ENCODE measurements around the gene HERPUD1. TPM values are rescaled to one million over a fixed set of nuclear protein-coding genes. Genes with fewer than 3 reads are reported as not detected.

HERPUD1 gene
- polyA plus RNA-seq, 1 donor: 103 TPM

DNA sequence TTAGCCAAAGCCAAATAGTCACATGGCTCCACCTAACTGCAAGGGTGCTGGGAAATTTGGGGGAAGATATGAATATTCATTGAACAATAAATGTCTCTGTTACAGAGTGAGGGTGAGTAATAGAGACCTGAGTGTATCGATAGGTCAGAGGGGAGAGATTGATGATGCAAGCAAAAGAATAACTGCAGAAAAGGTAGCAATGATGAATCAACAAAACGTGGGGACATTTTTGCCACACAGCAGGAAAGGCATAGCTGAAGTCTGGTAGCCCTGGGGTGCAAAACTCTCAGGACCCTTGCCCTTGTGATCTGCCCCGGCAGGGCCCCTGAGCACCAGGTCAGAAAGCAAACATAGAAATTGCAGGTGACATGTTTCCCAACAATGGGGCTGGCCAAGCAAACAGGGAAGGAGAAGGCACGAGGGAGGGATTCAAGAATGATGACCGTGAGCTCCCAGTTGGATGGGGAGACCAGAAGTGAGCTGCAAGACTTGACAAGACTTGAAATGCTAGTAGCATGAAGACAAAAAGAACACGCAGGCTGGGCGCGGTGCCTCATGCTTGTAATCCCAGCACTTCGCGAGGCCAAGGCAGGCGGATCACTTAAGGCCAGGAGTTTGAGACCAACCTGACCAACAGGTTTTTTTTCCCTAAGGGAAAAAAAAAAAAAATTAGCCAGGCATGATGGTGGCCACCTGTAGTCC lies 12.7 kb upstream of the HERPUD1 start:
- Histone ChIP-seq H3K27ac (ENCODE audit: low read length) (no peak overlapping the region), H3K9me3 (ENCODE audit: control insufficient read depth, low read depth, low read length) (no peaks in the 10 kb centered on the region), H3K4me3 (ENCODE audit: low read length) (no peak overlapping the region), H3K4me1 (ENCODE audit: control insufficient read depth, insufficient read depth, low read length) (no peaks in the 10 kb centered on the region), H3K36me3 (ENCODE audit: control insufficient read depth, insufficient read depth, low read length) (no peaks in the 10 kb centered on the region), H3K27me3 (ENCODE audit: control insufficient read depth, insufficient read depth, low read length) (no peaks in the 10 kb centered on the region)
- DNase-seq: peak; percentile 54 to 79
- 40% methylated on average over 3 of the region's 11 CpGs for WGBS (ENCODE audit: insufficient coverage, low lambda C conversion rate)

DNA sequence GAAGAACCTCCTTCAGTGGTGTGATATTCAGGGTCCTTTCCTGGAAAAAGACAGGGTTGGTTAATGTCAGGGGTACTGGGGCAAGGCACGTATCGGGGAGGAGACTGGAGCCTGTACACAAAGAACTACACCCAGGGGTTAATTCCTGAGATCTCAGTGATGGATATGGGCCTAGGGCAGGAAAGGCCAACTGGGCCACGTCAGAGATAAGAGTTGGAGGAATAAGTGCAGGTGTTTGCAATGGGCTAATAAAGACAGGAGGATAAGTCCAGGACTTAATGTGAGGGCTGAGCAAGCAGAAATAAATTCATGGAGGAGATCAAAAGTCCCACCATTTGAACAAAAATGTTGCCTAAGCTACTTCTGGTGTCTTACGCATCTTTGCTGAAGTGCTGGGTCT lies 10.4 kb upstream of the HERPUD1 start:
- no peaks in the 10 kb centered on the region for H3K9me3 ChIP-seq (ENCODE audit: control insufficient read depth, low read depth, low read length)
- WGBS (ENCODE audit: insufficient coverage, low lambda C conversion rate): 0% methylated on average over 1 of the region's 4 CpGs
- H3K27ac ChIP-seq (ENCODE audit: low read length): no peak overlapping the region
- H3K4me3 ChIP-seq (ENCODE audit: low read length): no peak overlapping the region
- H3K27me3 ChIP-seq (ENCODE audit: control insufficient read depth, insufficient read depth, low read length): no peaks in the 10 kb centered on the region
- no peaks in the 10 kb centered on the region for H3K36me3 ChIP-seq (ENCODE audit: control insufficient read depth, insufficient read depth, low read length)
- peak; percentile 26 to 28 for DNase-seq
- H3K4me1 ChIP-seq (ENCODE audit: control insufficient read depth, insufficient read depth, low read length): no peaks in the 10 kb centered on the region

DNA sequence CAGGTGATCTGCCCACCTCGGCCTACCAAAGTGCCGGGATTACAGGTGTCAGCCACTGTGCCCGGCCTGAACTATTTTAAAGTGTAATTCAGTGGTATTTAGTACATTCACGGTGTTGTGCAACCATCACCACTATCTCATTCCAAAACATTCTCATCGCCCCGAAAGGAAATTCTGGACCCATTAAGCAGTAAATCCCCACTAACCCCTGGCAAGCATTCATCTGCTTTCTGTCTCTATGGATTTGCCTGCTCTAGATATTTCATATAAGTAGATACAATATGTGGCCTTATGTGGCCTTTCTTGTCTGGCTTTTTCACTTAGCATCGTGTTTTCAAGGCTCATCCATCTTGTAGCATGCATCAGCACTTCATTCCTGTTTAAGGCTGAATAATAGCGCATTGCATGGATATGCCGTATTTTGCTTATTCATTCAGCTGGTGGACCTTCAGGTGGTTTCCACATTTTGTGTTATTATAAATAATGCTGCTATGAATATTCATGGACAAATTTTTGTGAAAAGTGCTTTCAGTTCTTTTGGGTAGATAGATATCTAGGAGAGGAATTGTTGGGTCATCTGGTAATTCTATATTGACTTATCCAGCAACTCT lies 8.4 kb upstream of the HERPUD1 start:
- Histone ChIP-seq H3K27me3 (ENCODE audit: control insufficient read depth, insufficient read depth, low read length) (no peaks in the 10 kb centered on the region), H3K36me3 (ENCODE audit: control insufficient read depth, insufficient read depth, low read length) (no peaks in the 10 kb centered on the region), H3K4me1 (ENCODE audit: control insufficient read depth, insufficient read depth, low read length) (no peaks in the 10 kb centered on the region), H3K4me3 (ENCODE audit: low read length) (no peak overlapping the region), H3K9me3 (ENCODE audit: control insufficient read depth, low read depth, low read length) (no peaks in the 10 kb centered on the region), H3K27ac (ENCODE audit: low read length) (no peak overlapping the region)
- WGBS (ENCODE audit: insufficient coverage, low lambda C conversion rate): 80% methylated on average over 1 of the region's 9 CpGs
- DNase-seq: no peak

DNA sequence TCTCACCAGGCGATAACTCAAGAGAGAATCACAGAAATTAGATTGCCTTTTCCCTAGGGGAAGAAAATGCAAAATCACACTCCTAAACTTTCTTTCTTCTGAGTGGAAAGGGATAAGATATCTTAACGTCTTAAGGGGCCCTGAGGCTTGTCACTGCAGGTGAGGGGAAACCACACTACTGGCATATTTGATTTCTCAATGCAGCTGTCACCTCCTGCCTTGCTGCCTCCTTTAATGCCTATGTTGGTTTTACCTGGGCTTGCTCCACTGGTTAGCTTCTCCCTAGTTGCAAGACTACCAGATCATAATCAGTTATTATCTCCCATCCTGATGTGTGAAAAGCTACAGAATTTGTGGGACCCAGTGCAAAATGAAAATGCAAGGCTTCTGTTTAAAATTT lies 4.5 kb upstream of the HERPUD1 start:
- Histone ChIP-seq H3K27me3 (ENCODE audit: control insufficient read depth, insufficient read depth, low read length) (no peaks in the 10 kb centered on the region), H3K27ac (ENCODE audit: low read length) (no peak overlapping the region), H3K9me3 (ENCODE audit: control insufficient read depth, low read depth, low read length) (no peaks in the 10 kb centered on the region), H3K4me3 (ENCODE audit: low read length) (no peak overlapping the region), H3K4me1 (ENCODE audit: control insufficient read depth, insufficient read depth, low read length) (peaks cover 11% of the 10 kb centered on the region), H3K36me3 (ENCODE audit: control insufficient read depth, insufficient read depth, low read length) (no peaks in the 10 kb centered on the region)
- WGBS (ENCODE audit: insufficient coverage, low lambda C conversion rate): no CpG with 5 or more reads among the region's 2 CpGs
- no peak for DNase-seq

DNA sequence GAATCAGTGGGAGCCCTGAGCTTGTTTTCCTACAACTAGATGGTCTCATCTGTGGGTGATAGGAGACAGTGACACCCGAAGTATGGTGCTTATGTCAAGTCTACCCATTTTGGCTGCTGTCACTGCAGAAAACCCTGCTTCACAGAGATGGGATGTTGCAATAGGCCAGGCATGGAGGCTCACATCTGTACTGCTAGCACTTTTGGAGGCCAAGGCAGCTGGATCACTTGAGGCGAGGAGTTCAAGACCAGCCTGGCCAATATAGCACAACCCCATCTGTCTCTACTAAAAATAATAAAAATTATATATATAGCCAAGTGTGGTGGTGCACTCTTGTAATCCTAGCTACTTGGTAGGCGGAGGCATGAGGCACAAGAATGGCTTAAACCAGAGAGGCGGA lies 2.3 kb upstream of the HERPUD1 start:
- Histone ChIP-seq H3K4me1 (ENCODE audit: control insufficient read depth, insufficient read depth, low read length) (peaks cover 14% of the 10 kb centered on the region), H3K9me3 (ENCODE audit: control insufficient read depth, low read depth, low read length) (no peaks in the 10 kb centered on the region), H3K27ac (ENCODE audit: low read length) (no peak overlapping the region), H3K27me3 (ENCODE audit: control insufficient read depth, insufficient read depth, low read length) (no peaks in the 10 kb centered on the region), H3K4me3 (ENCODE audit: low read length) (no peak overlapping the region), H3K36me3 (ENCODE audit: control insufficient read depth, insufficient read depth, low read length) (no peaks in the 10 kb centered on the region)
- no CpG with 5 or more reads among the region's 4 CpGs for WGBS (ENCODE audit: insufficient coverage, low lambda C conversion rate)
- DNase-seq: no peak

DNA sequence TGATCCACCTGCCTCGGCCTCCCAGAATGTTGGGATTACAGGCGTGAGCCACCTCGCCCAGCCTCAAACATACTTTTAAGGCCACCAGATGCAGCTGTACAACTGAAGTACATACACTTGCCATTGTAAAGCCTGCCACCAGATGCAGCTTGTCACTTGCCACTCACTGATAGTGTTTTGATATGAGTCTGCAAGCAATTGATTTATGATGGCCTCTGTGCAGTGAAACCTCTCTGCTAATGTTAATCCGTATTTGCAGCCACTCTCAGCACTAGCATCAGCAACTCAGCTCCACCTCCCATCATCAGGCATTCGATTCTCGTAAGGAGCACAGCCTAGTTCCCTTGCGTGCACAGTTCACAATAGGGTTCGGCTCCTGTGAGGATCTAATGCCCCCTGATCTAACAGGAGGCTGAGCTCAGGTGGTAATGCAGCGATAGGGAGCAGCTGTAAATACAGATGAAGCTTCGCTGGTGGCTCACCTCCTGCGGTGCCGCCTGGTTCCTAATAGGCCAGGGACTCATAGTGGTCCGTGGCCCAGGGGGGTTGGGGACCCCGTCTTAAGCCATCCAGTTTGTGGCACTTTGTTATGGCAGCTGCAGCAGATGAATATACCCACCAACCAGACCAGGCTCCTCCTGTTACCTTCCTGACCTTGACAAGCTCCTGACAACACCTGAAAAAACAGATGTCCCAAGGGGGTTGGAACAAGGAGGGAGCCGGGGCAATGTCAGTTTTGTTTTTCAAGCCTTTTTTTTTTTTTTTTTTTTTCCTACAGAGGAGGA lies 1.3 kb upstream of the HERPUD1 start:
- Histone ChIP-seq H3K4me3 (ENCODE audit: low read length) (no peak overlapping the region), H3K27ac (ENCODE audit: low read length) (peak overlapping the region; percentile 95)
- peak; percentile 24 to 57 for DNase-seq

DNA sequence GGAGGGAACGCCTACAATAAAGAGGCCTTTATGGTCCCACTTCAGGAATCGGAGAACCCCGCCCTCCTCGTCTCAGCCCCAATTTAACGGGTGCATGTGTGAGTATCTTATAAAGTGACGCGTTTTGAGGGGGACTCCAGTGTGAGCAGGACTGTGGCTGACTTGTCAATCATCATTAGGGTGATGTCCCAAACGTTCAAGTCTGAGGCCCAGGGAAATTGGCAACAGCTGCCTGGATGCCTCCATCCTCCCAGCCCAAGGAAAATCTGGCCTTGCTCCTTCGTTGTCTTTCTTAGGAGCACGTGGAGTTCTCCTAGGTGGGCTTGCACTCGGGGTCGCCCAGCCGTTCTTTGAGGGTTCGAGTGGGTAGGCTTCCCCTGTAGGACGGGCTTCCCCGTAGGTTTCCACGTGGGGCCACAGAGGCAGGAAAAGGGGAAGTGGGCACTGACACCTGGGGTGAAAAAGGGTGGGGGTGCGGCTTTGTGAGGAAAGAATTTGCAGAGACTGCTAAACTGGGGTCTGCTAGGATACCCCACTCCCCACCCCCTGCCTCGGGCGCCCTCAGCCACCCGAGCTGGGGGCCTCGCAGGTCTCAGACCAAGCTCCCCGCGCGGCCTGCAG lies 561 bp upstream of the HERPUD1 start:
- no CpG with 5 or more reads among the region's 25 CpGs for WGBS (ENCODE audit: insufficient coverage, low lambda C conversion rate)
- peaks cover 14% of the 10 kb centered on the region for H3K4me1 ChIP-seq (ENCODE audit: control insufficient read depth, insufficient read depth, low read length)
- no peaks in the 10 kb centered on the region for H3K27me3 ChIP-seq (ENCODE audit: control insufficient read depth, insufficient read depth, low read length)
- peak overlapping the region; percentile 95 for H3K27ac ChIP-seq (ENCODE audit: low read length)
- DNase-seq: peak; percentile 54 to 84
- peaks cover 9% of the 10 kb centered on the region for H3K36me3 ChIP-seq (ENCODE audit: control insufficient read depth, insufficient read depth, low read length)
- peak overlapping the region; percentile 52 for H3K4me3 ChIP-seq (ENCODE audit: low read length)
- no peaks in the 10 kb centered on the region for H3K9me3 ChIP-seq (ENCODE audit: control insufficient read depth, low read depth, low read length)

More for the DNA sequence above, 1.3 kb upstream of the HERPUD1 start:
- Histone ChIP-seq H3K4me1 (ENCODE audit: control insufficient read depth, insufficient read depth, low read length) (peaks cover 14% of the 10 kb centered on the region), H3K36me3 (ENCODE audit: control insufficient read depth, insufficient read depth, low read length) (peaks cover 4% of the 10 kb centered on the region), H3K9me3 (ENCODE audit: control insufficient read depth, low read depth, low read length) (no peaks in the 10 kb centered on the region), H3K27me3 (ENCODE audit: control insufficient read depth, insufficient read depth, low read length) (no peaks in the 10 kb centered on the region)
- no CpG with 5 or more reads among the region's 15 CpGs for WGBS (ENCODE audit: insufficient coverage, low lambda C conversion rate)

DNA sequence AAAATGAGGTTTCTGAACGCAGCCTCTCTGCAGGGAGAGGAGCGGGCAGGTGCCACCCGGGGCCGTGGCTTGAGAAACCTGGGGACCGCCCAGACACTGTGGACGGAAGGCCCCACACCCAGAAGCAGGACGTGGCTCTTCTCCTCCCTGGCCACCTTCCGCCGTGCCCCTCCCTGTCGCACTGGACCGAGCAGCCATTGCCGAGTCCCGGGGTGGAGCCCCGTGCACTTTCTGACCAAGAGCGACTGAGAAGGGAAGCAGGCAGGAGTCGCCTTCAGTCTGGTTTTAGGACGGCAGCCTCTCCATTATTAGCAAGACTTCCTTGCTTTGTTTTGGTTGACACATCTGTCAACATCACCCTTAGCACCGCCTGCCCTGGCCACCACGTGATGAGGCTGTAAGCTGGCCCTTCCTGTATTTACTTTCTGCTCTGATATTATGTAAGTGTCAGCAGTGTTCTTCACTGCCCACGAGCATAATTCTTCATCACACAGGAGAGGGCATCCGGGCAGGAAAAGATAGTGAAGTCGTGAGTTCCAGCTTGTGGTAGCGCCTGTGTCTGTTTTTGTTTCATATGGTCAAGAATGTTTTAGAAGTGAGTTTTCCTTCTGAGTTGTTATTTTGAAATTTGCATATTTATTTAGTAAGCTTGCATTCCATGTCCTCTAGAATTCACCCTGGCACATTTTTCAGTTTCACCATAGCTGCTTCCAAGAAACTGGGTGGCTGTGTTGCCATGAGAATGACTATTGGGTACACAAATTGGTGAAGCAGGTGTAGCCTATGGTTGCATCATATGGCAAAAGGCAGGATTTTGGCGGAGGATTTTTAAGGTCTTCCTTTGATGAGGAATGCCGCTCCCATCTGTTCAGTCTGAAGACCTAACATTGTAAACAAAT lies 1.0 kb downstream of the HERPUD1 start:
- H3K9me3 ChIP-seq (ENCODE audit: control insufficient read depth, low read depth, low read length): no peaks in the 10 kb centered on the region
- H3K4me3 ChIP-seq (ENCODE audit: low read length): peak overlapping the region; percentile 99
- no peaks in the 10 kb centered on the region for H3K27me3 ChIP-seq (ENCODE audit: control insufficient read depth, insufficient read depth, low read length)
- peaks cover 21% of the 10 kb centered on the region for H3K36me3 ChIP-seq (ENCODE audit: control insufficient read depth, insufficient read depth, low read length)
- H3K4me1 ChIP-seq (ENCODE audit: control insufficient read depth, insufficient read depth, low read length): peaks cover 14% of the 10 kb centered on the region
- 40% methylated on average over 1 of the region's 25 CpGs for WGBS (ENCODE audit: insufficient coverage, low lambda C conversion rate)
- peak; percentile 72 to 87 for DNase-seq
- H3K27ac ChIP-seq (ENCODE audit: low read length): peak overlapping the region; percentile 98

DNA sequence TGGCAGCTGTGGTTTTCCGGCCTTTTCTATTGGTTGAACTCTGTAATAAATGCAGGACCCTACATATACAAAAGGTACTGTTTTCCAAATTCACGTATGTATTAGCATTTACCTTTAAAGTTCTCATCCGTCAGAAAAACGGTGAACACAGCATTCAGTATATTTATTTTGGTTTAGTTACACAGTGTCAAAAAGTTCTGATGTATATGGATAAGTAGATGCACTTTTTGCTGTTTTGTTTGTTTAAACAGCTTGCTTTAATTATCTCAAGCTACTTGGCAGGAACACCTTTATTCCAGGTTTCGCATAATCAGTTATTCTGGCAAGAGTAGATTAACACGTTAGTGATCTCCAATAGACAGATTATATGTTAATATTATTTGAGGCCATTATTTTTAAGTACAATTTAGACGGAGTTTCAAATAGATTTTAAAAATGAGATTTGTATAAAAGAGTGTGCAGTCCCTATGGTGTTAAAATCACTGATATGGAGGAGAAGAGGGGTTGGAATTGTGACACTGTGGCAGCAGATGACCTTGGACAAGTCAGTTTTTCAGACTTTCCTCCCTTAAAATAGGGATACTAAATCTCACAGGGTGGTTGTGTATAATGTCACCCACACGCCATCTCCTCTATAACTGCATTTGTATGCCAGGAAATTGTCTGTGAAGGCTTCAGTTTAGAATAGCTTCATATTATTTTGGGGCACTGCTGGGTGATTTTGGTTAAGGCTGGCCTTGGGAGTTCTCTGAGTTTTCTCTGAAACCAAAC lies 2.1 kb downstream of the HERPUD1 start:
- H3K27me3 ChIP-seq (ENCODE audit: control insufficient read depth, insufficient read depth, low read length): no peaks in the 10 kb centered on the region
- no peaks in the 10 kb centered on the region for H3K9me3 ChIP-seq (ENCODE audit: control insufficient read depth, low read depth, low read length)
- peaks cover 14% of the 10 kb centered on the region for H3K4me1 ChIP-seq (ENCODE audit: control insufficient read depth, insufficient read depth, low read length)
- peaks cover 31% of the 10 kb centered on the region for H3K36me3 ChIP-seq (ENCODE audit: control insufficient read depth, insufficient read depth, low read length)
- no peak overlapping the region for H3K27ac ChIP-seq (ENCODE audit: low read length)
- peak overlapping the region; percentile 99 for H3K4me3 ChIP-seq (ENCODE audit: low read length)
- no peak for DNase-seq
- 33% methylated on average over 1 of the region's 8 CpGs for WGBS (ENCODE audit: insufficient coverage, low lambda C conversion rate)

Measured in large intestine (tissue), 3 donors.